Endothelial cell of umbilical vein (primary cell): ENCODE results near the gene TMEM158. TPM values are rescaled to one million over a fixed set of nuclear protein-coding genes. Genes with fewer than 3 reads are reported as not detected.

Experiments used
- BruUV-seq: library from RNA; stranded (reverse); fragments of 400-500 nt; replicated peaks from 2 replicates; lab custom pipeline; 2021; lab: Mats Ljungman, UMichigan
- CTCF ChIA-PET: fragments of 300-600, 350-600 bp; sonication (Branson Sonifier 250); formaldehyde crosslinking; loops from one replicate; lab custom pipeline; 2021; ENCODE audit warnings: antibody characterized with exemption, inconsistent platforms; lab: Charles Lee
- POLR2A ChIA-PET: fragments of 300-600, 350-600 bp; sonication (Branson Sonifier 250); formaldehyde crosslinking; loops from one replicate; lab custom pipeline; 2021; ENCODE audit warnings: antibody characterized with exemption, inconsistent platforms; lab: Charles Lee
- DNase-seq: peaks from one replicate; pipeline ENCODE4 v3.0.0-alpha.2; 2011; ENCODE audit warnings: low read depth, low spot score
- FAIRE-seq: peaks from 2 replicates; lab custom pipeline; 2011; peaks lifted over from hg19 to GRCh38; lab: Jason Lieb, UNC
- H2AFZ ChIP-seq: 2 replicates; pipeline ENCODE4 v1.6.0; 2012; ENCODE audit warnings: low read depth, low read length, control low read depth, inconsistent platforms
- H3K27ac ChIP-seq: 2 replicates; pipeline ENCODE4 v1.5.1; 2011; ENCODE audit warnings: low read depth, mild to moderate bottlenecking, control low read depth, low read length, moderate library complexity; ENCODE audit not compliant: insufficient read depth
- H3K27me3 ChIP-seq, 2 experiments: 2 replicates each; pipeline versions ENCODE4 v1.6.0 to v1.6.1; 2011; ENCODE audit warnings: low read length in 2 of 2, mixed read lengths in 1 of 2; ENCODE audit not compliant: control insufficient read depth in 2 of 2, insufficient read depth in 2 of 2
- H3K36me3 ChIP-seq, 2 experiments: 2 replicates in 1 of 2; 3 replicates in 1 of 2; pipeline ENCODE4 v1.5.1; 2011; ENCODE audit warnings: low read length in 2 of 2, mild to moderate bottlenecking in 1 of 2, moderate library complexity in 1 of 2; ENCODE audit not compliant: control insufficient read depth in 2 of 2, insufficient read depth in 2 of 2; ENCODE audit errors: extremely low read depth in 1 of 2
- H3K4me1 ChIP-seq: 3 replicates; pipeline ENCODE4 v1.5.1; 2011; ENCODE audit warnings: mild to moderate bottlenecking, low read length; ENCODE audit not compliant: control insufficient read depth, insufficient read depth; ENCODE audit errors: extremely low read depth
- H3K4me2 ChIP-seq: 2 replicates; pipeline ENCODE4 v1.6.1; 2011; ENCODE audit warnings: low read length, control low read depth, mixed read lengths; ENCODE audit not compliant: insufficient read depth
- H3K4me3 ChIP-seq, 3 experiments: fragments of 200-600 bp in 1 of 3; sonication (generic), shearing (Covaris generic) in 1 of 3; replicated peaks in 1 of 3; 2 replicates each; pipeline ENCODE4 v1.5.1; 2011 to 2016; ENCODE audit warnings: control low read depth in 3 of 3, low read length in 3 of 3, mild to moderate bottlenecking in 2 of 3, inconsistent platforms in 1 of 3, low read depth in 1 of 3, moderate library complexity in 1 of 3; ENCODE audit not compliant: insufficient read depth in 1 of 3
- H3K79me2 ChIP-seq: 2 replicates; pipeline ENCODE4 v1.6.0; 2012; ENCODE audit warnings: low read length, inconsistent platforms; ENCODE audit not compliant: control insufficient read depth, insufficient read depth
- H3K9ac ChIP-seq: replicated peaks from 2 replicates; pipeline ENCODE3; 2011; ENCODE audit warnings: low read length, control low read depth; ENCODE audit not compliant: insufficient read depth; ENCODE audit errors: extremely low read depth
- H3K9me1 ChIP-seq: replicated peaks from 3 replicates; pipeline ENCODE4 v1.6.0; 2011; ENCODE audit warnings: mild to moderate bottlenecking, low read length; ENCODE audit not compliant: control insufficient read depth, insufficient read depth; ENCODE audit errors: extremely low read depth
- H3K9me3 ChIP-seq: replicated peaks from 2 replicates; pipeline ENCODE4 v1.5.1; 2012; ENCODE audit warnings: low read length, inconsistent platforms; ENCODE audit not compliant: control insufficient read depth, insufficient read depth
- H4K20me1 ChIP-seq: replicated peaks from 2 replicates; pipeline ENCODE3; 2011; ENCODE audit warnings: mild to moderate bottlenecking, low read length; ENCODE audit not compliant: control insufficient read depth, insufficient read depth; ENCODE audit errors: extremely low read depth
- EZH2 ChIP-seq: IDR thresholded peaks from 2 replicates; pipeline ENCODE4 v1.6.1; 2012; ENCODE audit warnings: borderline replicate concordance, low read depth, mild to moderate bottlenecking, moderate library complexity, low read length, inconsistent platforms; ENCODE audit not compliant: severe bottlenecking
- FOS ChIP-seq: IDR thresholded peaks from 2 replicates; pipeline ENCODE4 v1.6.1; 2011; ENCODE audit warnings: mild to moderate bottlenecking, low read length, moderate library complexity, borderline replicate concordance; ENCODE audit not compliant: insufficient read depth
- GATA2 ChIP-seq: IDR thresholded peaks from 2 replicates; pipeline ENCODE4 v1.7.0; 2011; ENCODE audit warnings: low read depth, mild to moderate bottlenecking, moderate library complexity, mixed read lengths, low read length; ENCODE audit not compliant: insufficient read length, insufficient read depth
- JUN ChIP-seq: IDR thresholded peaks from 2 replicates; pipeline ENCODE4 v1.6.1; 2011; ENCODE audit warnings: borderline replicate concordance, low read depth; ENCODE audit not compliant: insufficient read length, insufficient read depth
- MYC ChIP-seq: IDR thresholded peaks from one replicate; pipeline ENCODE4 v1.6.1; 2011; ENCODE audit warnings: mild to moderate bottlenecking, low read depth, low read length
- POLR2A ChIP-seq: IDR thresholded peaks from 2 replicates; pipeline ENCODE4 v1.6.1; 2012; ENCODE audit warnings: low read depth, mild to moderate bottlenecking, control low read depth, low read length
- POLR2AphosphoS5 ChIP-seq: IDR thresholded peaks from 2 replicates; pipeline ENCODE4 v1.6.1; 2012; ENCODE audit warnings: low read depth, mild to moderate bottlenecking, control low read depth, low read length, moderate library complexity; ENCODE audit not compliant: insufficient read depth
- dilution Hi-C: fragments of 300-500 bp; cut with MboI; formaldehyde crosslinking; loops from one replicate; pipeline ENCODE4 v1.15.0; 2019; ENCODE audit warnings: low sequenced_read_pairs; ENCODE audit not compliant: extremely low pct_ligation_motif_present
- intact Hi-C: fragments of 100-400 bp; cut with micrococcal nuclease; formaldehyde crosslinking; loops from one replicate; pipeline ENCODE4 v1.10.0; 2022
- polyA plus RNA-seq, 4 experiments: library from polyadenylated mRNA; depleted of rRNA in 3 of 4; stranded (reverse) in 3 of 4; unstranded in 1 of 4; fragments of >200 nt; gene quantifications; 2 replicates each; pipeline versions ENCODE4 v1.2.1 to v1.2.3, GENCODE V29; 2011 to 2012; ENCODE audit warnings: missing spikeins in 1 of 4
- total RNA-seq: library from RNA; stranded (reverse); gene quantifications from 2 replicates; pipeline ENCODE4 v1.2.3, GENCODE V29; 2021
- TF ChIP-seq, protein P1 (sequence below): IDR thresholded peaks from 2 replicates; pipeline ENCODE4 v1.6.1; 2011; ENCODE audit not compliant: insufficient read depth, insufficient read length
- TF ChIP-seq, protein P2 (sequence below), 2 donors: IDR thresholded peaks; 1 replicate in 1 of 2; 2 replicates in 1 of 2; pipeline ENCODE4 v1.5.1; 2011; ENCODE audit warnings: low read length in 2 of 2, mild to moderate bottlenecking in 2 of 2, moderate library complexity in 2 of 2, control low read depth in 1 of 2, inconsistent platforms in 1 of 2, low read depth in 1 of 2; ENCODE audit not compliant: insufficient read depth in 1 of 2; ENCODE audit errors: extremely low read depth in 1 of 2

Gene TMEM158
- total and polyA plus RNA-seq, 2 donors (not counting 3 experiments of a cell fraction or from before 2014, with no cell fraction given) = 0.15 to 0.42 TPM

DNA sequence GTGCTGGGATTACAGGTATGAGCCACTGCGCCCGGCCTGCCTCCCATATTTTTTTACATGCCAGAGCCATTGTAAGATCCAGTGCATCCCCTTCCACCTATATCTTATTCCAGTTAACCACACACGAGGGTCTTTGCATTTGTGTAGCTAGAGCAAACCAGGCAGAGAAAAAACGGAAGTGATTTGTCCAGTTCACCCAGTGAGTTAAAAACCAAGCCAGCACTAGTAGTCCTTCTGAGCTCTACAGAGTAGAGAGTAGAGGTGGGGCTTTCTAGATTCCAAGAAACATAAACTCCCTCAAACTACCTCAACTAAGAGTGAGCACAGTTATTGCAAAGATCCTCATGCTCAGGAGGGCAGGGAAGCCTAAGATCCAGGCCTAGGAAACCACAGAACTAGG lies 34.7 kb downstream of the TMEM158 start:
- Histone ChIP-seq H3K4me1 (no peaks in the 10 kb centered on the region), H3K9ac (no peak overlapping the region), H3K4me3 (no peak overlapping the region), H2AFZ (no peak overlapping the region), H3K9me1 (no peaks in the 10 kb centered on the region), H3K4me2 (no peak overlapping the region), H3K27me3 (peaks cover 1 to 6% of the 10 kb centered on the region in 2 experiments), H3K27ac (no peak overlapping the region), H3K79me2 (no peaks in the 10 kb centered on the region), H4K20me1 (no peaks in the 10 kb centered on the region), H3K9me3 (no peaks in the 10 kb centered on the region), H3K36me3 (no peaks in the 10 kb centered on the region)
- TF ChIP-seq POLR2A (no peak), FOS (no peak), JUN (no peak), EZH2 (no peak), MYC (no peak), GATA2 (no peak), POLR2AphosphoS5 (no peak)
- TF ChIP-seq, protein P1, sequence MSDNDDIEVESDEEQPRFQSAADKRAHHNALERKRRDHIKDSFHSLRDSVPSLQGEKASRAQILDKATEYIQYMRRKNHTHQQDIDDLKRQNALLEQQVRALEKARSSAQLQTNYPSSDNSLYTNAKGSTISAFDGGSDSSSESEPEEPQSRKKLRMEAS = no peak
- TF ChIP-seq, protein P2, sequence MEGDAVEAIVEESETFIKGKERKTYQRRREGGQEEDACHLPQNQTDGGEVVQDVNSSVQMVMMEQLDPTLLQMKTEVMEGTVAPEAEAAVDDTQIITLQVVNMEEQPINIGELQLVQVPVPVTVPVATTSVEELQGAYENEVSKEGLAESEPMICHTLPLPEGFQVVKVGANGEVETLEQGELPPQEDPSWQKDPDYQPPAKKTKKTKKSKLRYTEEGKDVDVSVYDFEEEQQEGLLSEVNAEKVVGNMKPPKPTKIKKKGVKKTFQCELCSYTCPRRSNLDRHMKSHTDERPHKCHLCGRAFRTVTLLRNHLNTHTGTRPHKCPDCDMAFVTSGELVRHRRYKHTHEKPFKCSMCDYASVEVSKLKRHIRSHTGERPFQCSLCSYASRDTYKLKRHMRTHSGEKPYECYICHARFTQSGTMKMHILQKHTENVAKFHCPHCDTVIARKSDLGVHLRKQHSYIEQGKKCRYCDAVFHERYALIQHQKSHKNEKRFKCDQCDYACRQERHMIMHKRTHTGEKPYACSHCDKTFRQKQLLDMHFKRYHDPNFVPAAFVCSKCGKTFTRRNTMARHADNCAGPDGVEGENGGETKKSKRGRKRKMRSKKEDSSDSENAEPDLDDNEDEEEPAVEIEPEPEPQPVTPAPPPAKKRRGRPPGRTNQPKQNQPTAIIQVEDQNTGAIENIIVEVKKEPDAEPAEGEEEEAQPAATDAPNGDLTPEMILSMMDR (IDR thresholded peaks at IDR 0.05; ENCODE audit: extremely low read depth in 1 of 2, insufficient read depth in 1 of 2, low read depth in 1 of 2, low read length in 2 of 2) = no peak
- no peak for FAIRE-seq
- no TSS peak for BruUV-seq
- dilution Hi-C loops (no loop called here), intact Hi-C loops (no loop called here)
- CTCF ChIA-PET = no interaction called here
- DNase-seq = no peak
- POLR2A ChIA-PET = no interaction called here
